NK-92 (cell line): ENCODE results near the gene RHBDD2.

Source experiments
- DNase-seq: peaks from one replicate; lab custom pipeline; 2025; ENCODE audit not compliant: unreplicated experiment; lab: John Stamatoyannopoulos, UW

RHBDD2 gene

GRCh38 chr7:75916685-75917634, 38.1 kb downstream of the RHBDD2 start:
- DNase-seq = no peak

GRCh38 chr7:75920431-75921161, 41.8 kb downstream of the RHBDD2 start:
- DNase-seq = no peak

GRCh38 chr7:75921479-75921878, 42.6 kb downstream of the RHBDD2 start:
- DNase-seq = no peak

- no peak for DNase-seq
Measured at GRCh38 chr7:75922966-75923603, 44.3 kb downstream of the RHBDD2 start.

- no peak for DNase-seq
Measured at GRCh38 chr7:75924256-75924655, 45.4 kb downstream of the RHBDD2 start.

- DNase-seq = no peak
Measured at GRCh38 chr7:75924889-75925288, 46.1 kb downstream of the RHBDD2 start.

- DNase-seq = no peak
Measured at GRCh38 chr7:75925717-75926435, 47.0 kb downstream of the RHBDD2 start.

GRCh38 chr7:75928568-75928914, 49.7 kb downstream of the RHBDD2 start:
- no peak for DNase-seq

- no peak for DNase-seq
Measured at GRCh38 chr7:75931680-75932079, 52.8 kb downstream of the RHBDD2 start.

GRCh38 chr7:75937958-75938786, 59.3 kb downstream of the RHBDD2 start:
- DNase-seq = no peak
